ENCODE data around the gene LSM10.
A peak's percentile ranks its signal among the peaks of the same experiment; 100 is the strongest.

The LSM10 gene

GRCh38 chr1:36349839-36350238, 47.9 kb downstream of the LSM10 start:
- DNase-seq, result no peak

DNA sequence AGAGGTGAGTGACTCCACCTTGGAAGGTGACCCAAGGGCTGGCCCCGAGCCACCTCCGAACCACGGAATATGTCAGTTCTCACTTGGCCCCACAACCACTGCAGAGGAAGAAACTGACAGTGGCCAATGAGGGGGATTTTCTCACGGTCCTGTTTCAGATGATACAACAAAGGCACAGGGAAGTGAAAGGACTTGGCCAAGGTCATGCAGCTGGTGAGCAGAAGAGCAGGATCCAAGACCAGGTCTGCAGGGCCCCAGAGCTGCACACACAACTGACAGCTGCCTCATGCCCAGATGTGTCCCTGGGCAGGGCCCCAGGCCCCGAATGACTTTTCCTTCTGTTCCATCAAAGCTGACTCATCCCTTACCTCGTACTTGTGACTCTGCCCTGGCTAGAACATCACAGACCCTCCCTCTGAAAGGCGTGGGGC, 48.5 kb downstream of the LSM10 start:
- DNase-seq, result peak; percentile 96

DNA sequence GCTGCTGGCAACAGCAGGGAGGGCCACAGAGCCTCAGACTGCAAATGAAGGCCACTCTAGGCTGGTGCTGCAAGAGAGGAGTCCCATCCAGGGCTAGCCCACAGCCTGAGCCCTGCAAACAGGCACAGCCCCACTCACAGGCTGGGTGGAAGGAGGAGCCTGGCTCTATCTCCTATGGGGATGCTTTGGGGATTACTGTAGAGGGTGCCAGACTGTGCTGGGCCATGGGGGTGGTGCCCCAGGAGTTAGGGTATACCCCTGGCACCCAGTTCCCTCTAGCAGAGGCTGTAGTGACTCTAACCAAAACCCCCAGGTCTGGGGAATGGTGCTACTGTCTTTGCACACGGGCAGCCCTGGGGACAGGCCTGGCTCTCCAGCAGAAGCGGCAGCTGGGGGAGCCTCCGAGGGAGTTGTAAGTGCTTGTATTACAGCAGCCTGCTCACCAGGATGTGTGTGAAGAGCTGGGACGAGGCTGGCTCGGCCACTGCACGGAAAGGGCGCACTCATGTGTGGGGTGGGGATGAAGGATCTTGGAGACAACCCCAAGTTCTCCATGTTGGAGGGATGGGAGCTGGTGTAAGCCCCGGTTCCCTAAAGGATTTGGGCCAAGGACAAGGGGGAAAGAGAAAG, 50.9 kb downstream of the LSM10 start:
- no peak for DNase-seq

DNA sequence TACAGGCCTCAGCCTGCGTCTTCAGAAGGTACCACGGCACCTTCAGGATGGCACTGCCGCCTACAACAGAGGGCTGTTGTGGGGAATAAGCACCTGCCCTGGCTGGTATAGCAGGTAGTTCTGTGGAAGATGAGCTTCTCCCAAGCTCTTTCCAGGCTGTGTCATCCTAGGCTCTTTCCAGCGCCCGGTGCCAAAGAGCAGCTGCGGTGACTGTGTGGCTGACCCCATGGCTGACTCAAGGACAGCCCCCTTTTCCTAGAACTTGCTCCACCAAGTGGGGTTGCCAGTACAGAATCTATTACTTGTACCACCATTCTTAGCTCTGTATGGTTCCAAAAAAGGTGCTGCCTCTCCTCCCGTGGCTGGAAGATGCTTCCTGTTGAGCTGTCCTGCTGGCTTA, 52.4 kb downstream of the LSM10 start:
- no peak for DNase-seq

DNA sequence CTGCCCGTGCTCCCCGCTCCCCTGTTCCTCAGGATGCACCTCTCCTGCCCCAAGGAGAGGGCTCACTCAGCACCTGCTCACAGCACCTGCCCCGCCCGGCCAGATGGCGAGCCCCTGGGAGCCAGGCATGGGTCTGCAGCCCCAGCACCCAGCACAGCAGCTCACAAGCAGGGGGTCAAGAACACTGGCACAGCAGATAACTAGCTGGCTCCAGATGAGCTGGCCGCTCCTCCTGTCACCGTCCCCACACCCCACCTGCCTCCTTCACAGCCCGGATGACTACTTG, 53.4 kb downstream of the LSM10 start:
- no peak for DNase-seq

GRCh38 chr1:36343651-36344394, 53.9 kb downstream of the LSM10 start:
- no peak for DNase-seq
